Fibroblast of skin of back (primary cell): Measurements from ENCODE around the gene BBS5.
A peak's percentile ranks its signal among the peaks of the same experiment; 100 is the strongest.
"Not testable (repeated sequence)": the region's sequence is repeated elsewhere in the genome, so short reads cannot be mapped to it uniquely, and the experiment has no call there.

ENCODE experiments used
- DNase-seq: peaks from one replicate; pipeline ENCODE4 v3.0.0-alpha.2; 2013

The BBS5 gene

GRCh38 chr2:169490834-169491233 lies 11.5 kb downstream of the BBS5 start:
- DNase-seq: no peak

DNA sequence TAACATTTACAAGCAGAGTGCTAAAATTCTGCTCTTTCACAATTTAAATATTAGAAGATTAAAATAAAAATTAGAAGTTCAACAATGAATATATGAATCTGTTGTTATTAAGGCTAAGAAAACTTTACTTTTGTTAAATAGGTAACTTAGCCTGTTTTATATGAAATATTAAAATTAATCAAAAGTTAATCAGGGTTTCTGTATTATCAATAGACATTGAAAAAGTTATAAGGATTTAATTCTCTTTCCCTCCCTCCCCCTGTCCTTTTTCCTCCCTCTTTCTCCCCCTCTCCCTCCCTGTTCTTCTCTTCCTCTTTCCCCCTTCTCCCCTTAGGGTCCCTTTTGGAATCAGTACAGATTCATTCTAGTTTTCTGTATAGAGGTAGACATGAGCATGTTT lies 12.1 kb downstream of the BBS5 start:
- DNase-seq: no peak

DNA sequence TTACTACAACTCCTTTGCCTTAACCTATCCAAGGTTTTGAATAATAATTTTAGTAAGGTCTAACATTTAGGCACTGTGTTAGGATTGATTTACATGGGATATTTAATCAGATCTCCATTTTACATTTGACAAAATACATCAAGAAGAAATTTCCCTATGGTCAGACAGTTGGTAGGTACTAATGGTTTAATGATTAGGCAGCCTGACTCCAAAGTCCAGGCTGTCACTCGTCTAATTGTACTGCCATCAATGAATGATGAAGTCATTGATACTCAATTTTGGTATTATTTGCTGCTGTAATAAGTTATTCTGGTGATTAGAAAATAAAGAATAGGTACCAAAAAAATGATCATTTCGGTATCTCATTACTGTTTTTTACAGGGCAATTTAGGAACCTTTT lies 14.1 kb downstream of the BBS5 start:
- DNase-seq: no peak

DNA sequence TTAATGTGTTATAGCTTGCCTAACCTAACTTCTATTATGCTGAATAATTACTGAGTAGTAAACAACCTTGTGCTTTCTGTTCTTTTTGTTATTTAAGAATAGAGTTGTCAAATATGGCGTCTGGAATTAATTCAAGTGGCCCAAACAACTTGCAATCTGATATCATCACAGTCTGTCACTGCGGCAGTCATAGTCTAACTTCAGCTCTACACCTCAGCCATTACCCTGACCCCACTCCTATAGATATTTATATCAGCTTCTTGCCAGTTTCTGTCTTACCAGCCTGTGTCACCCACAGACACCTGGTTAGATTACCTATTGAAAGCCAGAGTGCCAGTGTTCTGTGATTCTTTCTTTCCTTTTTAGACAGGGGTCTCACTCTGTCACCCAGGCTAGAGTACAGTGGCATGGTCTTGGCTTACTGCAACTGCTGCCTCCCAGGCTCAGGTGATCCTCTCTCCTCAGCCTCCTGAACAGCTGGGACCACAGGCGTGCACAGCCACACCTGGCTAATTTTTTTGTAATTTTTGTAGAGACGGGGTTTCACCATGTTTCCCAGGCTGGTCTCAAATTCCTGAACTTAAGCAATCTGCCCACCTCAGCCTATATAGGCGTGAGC lies 16.1 kb downstream of the BBS5 start:
- no peak for DNase-seq

DNA sequence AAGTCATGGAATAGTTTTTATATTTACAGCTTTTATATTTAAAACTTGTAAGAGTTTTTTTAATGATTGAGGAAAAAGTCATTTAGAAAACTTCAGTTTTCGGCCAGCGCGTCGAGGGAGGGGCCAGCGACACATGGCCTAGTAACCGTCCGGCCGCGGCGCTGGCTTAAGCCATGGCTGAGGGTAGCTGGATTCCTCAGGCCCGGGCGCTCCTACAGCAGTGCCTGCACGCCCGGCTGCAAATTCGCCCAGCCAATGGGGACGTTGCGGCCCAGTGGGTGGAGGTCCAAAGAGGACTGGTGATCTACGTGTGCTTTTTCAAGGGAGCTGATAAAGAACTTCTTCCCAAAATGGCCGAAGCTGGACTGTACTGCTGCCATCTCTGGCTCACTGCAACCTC lies 25.4 kb downstream of the BBS5 start:
- no peak for DNase-seq

GRCh38 chr2:169507698-169508097 lies 28.4 kb downstream of the BBS5 start:
- DNase-seq: peak; percentile 65

DNA sequence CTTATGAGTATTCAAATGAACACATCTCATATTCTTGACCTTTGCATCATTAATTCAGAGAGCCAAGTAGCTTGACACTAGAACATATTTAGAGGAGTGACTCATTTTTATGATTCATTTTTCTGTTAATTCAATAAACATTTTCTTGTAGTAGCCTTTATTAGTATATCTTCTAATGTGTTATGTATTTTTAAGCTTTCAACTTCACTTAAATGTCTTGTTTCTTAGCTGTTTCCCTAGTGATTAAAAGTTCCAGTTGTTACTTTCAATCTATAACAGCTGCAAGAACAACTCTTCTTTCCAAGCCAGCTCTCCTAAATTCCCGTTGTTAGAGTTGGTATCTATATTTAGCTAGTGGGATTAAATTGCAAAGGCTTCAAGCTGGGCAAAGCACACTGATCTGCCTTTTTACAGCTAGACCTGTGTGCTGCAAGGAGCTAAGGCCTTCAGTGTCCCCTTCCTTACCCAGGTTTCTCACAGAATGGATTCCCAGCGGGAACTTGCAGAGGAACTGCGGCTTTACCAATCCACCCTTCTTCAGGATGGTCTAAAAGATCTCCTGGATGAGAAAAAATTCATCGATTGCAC lies 30.1 kb downstream of the BBS5 start, which contains the start of gene KLHL41:
TSS of gene KLHL41 (plus strand) at position 405 of the 588 bp plus-strand sequence. CDS start at position 482, 77 bp downstream.
- DNase-seq: peak; percentile 42

- no peak for DNase-seq
Measured at GRCh38 chr2:169509955-169510354, 30.7 kb downstream of the BBS5 start.

- DNase-seq: no peak
Measured at GRCh38 chr2:169510496-169510895, 31.2 kb downstream of the BBS5 start.

DNA sequence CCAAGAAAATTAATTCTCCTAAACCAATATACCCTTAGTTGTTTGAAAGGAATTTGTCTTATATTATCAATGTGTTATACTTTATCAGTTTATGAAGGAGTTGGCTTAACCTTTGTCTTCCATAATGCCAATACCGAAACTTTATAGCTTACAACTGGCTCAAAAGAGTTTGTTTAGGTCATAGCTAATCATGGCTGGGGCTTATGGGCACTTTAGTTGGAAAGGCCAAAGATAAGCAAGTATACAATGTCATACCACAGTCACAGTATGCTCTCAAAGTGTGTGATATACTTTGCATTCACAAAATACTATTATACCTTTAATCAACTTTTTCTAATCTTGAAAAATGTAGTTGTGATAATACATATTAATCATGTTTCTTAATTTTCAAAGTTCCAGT lies 32.5 kb downstream of the BBS5 start:
- DNase-seq: no peak

DNA sequence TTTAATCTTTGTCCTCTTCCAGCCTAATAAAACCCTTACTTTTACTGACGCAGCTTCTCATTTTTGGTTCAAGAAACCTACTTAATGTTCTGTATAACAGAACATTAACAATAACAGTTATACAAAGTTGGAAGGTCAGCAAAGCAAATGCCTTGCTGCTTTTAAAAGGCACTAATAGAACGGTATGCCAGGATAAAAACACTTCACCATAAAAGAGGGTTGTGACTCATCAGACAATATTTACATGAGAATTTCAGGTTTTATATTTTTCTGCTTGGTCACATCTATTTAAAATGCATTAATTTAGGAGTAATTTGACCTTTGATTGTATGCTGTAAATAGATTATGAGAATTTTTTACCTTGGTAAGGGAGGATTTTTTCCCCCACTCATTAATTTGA lies 33.2 kb downstream of the BBS5 start:
- DNase-seq: peak; percentile 11

- DNase-seq: no peak
Measured at GRCh38 chr2:169513094-169513493, 33.8 kb downstream of the BBS5 start.

- no peak for DNase-seq
Measured at GRCh38 chr2:169513926-169514325, 34.6 kb downstream of the BBS5 start.

GRCh38 chr2:169514758-169515157 lies 35.5 kb downstream of the BBS5 start:
- DNase-seq: not testable (repeated sequence)

- DNase-seq: not testable (repeated sequence)
Measured at GRCh38 chr2:169516488-169516995, 37.2 kb downstream of the BBS5 start.

- no peak for DNase-seq
Measured at GRCh38 chr2:169520896-169521295, 41.6 kb downstream of the BBS5 start.

- DNase-seq: no peak
Measured at GRCh38 chr2:169523681-169524080, 44.4 kb downstream of the BBS5 start.

DNA sequence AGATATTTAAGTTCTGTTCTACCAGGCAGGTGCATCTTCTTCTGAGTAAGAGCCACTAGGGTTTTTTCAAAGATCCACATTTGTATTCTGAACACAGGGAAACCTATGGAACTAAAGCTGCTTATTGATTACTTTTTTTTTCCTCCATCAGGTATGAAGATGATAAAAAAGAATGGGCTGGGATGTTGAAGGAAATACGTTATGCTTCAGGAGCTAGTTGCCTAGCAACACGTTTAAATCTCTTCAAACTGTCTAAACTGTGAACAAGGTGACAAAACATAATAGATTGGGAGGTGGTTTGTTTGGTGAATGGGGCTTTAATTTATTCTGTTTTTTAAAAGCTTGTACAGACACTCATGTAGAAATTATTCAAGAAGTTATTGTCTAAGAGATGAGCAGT lies 46.1 kb downstream of the BBS5 start:
- no peak for DNase-seq

GRCh38 chr2:169526451-169526850 lies 47.2 kb downstream of the BBS5 start:
- DNase-seq: peak; percentile 18

- DNase-seq: peak; percentile 55
Measured at GRCh38 chr2:169528271-169528701, 49.0 kb downstream of the BBS5 start.

DNA sequence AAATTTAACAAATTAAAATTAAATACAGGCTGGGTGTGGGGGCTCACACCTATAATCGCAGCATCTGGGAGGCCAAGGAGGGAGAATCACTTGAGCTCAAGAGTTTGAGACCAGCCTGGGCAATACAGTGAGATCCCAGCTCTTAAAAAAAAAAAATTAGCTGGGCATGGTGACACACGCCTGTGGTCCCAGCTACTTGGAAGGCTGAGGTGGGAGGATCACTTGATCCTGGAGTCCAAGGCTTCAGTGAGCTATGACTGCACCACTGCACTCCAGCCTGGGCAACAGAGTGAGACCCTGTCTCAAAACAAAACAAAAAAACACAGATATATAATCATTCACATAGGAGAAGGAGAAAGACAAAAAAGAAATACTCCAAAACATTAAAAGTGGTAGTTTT lies 60.2 kb downstream of the BBS5 start:
- DNase-seq: not testable (repeated sequence)

DNA sequence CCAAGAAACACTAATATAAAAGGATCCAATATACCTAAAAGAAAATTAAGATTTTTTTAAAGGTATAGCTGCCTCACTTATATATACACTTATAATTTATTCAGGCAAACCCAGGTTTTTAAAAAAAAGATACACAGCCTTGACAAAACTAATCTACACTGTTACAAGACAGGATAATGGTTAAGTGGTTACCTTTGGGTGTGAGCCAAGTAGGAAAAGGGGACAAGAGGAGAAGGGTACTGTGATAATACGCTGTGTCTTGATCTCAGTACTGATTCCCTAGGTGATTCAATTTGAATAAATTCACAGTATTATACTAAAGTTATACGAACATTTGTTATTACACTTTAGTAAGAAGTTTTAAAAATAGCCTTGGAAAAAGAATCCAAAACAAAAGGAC lies 60.9 kb downstream of the BBS5 start:
- no peak for DNase-seq

- no peak for DNase-seq
Measured at GRCh38 chr2:169542433-169542832, 63.1 kb downstream of the BBS5 start.

DNA sequence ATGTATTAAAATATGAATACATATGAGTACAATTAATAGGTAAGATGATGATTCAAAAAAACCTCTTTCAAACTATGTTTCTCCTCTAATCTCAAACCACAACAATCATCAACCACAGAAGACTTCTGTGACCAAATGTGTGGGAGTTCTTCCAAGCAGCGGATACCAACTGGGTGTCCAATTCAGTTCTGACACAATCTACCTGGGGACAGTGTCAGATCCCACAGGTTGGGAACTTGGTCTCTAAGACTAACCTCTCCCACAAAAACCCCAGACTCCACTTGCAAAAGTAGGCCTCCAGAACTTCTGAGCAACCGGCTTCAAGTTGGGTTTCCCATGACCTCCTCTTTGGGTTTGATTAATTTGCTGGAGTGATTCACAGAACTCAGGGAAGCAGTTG lies 67.5 kb downstream of the BBS5 start:
- DNase-seq: no peak
